DMS 273 (cell line): ENCODE data around the gene AP2S1.
"Not testable (repeated sequence)": the region's sequence is repeated elsewhere in the genome, so short reads cannot be mapped to it uniquely, and the experiment has no call there.

Source experiments
- DNase-seq: peaks from one replicate; lab custom pipeline; 2025; ENCODE audit not compliant: unreplicated experiment; lab: John Stamatoyannopoulos, UW

The AP2S1 gene

DNA sequence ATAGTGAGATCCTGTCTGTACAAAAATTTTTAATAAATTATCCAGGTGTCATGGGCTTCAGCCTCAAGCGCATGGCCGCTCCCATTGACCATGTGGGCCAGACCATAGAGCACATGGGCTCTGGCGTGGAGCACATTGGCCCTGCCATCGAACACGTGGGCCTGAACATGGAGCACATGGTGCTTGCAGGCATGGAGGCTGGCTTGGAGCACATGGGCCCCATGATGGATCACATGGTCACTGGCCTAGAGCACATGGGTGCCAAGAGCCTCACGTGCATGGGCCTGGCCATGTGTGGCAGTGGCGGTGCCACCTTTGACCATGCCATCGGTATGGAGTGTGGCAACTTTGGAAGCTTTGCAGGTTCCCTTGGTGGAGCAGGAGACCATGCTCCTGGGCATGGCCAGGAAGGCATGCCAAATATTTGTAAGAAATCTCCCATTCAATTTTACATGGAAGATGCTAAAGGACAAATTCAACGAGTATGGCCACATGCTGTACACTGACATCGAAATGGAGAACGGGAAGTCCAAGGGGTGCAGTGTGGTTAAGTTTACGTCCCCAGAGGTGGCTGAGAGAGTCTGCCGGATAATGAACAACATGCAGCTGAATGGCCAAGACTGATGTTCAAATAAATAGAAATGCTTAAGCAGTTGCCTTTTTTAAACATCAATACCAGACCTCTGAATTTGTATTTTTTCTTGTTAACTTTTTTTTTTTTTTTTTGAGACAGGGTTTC, 40.9 kb downstream of the AP2S1 start:
- no peak for DNase-seq

DNA sequence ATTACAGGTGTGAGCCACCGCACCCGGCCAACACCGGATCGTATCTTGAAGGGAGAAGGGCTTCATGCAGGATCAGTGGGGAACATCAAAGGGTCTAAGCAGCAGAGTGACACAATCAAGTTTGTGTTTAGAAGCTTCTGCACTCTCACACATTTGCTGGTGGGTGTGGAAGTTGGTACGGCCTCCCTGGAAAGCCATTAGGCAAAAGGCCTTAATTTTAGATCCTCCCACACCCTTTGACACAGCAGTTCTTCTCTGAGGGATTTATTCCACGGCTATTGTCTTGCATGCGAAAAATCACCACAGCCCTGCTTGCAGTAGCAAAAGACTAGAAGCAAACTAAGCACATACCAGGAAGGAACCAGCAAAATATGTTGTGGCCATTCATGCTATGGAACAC, 44.0 kb downstream of the AP2S1 start:
- DNase-seq = no peak

- DNase-seq = not testable (repeated sequence)
These were observed 46.2 kb downstream of the AP2S1 start for GRCh38 chr19:46804432-46804831.

DNA sequence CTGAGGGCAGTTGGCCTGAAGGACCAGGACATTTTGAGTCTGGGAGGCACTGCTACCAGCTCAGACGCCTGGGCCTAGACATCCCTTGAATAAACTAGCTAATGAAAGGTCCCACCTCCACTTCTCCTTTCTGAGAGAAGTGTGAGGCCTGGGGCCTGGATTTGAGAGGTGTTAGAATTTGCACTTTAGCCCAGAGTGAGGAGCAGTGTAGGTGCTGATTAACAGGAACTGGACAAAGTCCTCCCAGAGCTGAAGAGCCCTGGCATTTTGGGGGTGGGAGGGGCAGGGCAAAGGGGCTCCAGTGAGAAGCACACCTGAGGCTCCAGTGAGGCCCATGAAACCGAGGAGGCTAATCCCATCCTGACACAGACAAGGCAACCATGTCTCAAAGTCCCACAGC, 47.1 kb downstream of the AP2S1 start:
- DNase-seq = no peak

GRCh38 chr19:46802152-46802551, 48.5 kb downstream of the AP2S1 start:
- DNase-seq = no peak

DNA sequence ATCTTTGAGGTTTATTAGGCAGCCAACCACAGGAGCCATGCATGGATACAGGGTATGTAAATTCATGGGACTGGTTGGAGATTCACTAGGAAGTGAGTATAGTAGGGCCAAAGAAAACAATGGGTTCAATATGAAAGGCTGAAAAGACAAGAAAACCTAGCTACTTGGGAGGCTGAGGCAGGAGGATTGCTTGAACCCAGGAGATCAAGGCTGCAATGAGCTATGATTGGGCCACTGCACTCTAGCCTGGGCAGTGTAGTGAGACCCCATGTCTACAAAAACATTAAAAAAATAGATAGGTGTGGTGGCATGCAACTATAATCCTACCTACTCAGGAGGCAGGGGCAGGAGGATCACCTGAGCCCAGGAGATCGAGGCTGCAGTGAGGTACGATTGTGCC, 51.9 kb downstream of the AP2S1 start:
- no peak for DNase-seq

- DNase-seq = no peak
These were observed 52.8 kb downstream of the AP2S1 start for GRCh38 chr19:46797881-46798280.

DNA sequence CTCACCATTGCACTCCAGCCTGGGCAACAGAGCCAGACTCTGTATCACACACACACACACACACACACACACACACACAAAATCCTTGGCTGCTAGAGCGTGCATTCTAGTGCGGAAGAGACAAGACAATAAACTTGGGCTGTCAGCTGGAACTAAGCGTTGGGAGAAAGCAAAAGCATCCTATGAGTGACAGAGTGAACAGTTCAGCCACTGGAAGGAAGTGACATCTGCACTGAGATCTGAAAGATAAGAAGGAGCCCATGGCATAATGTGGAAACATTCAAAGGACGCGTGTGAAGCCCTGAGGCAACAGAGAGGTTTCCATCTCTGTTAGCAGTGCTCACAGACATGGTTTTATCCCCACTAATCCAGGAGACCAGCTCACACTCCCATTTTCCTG, 58.7 kb downstream of the AP2S1 start:
- DNase-seq = peak; percentile 68

DNA sequence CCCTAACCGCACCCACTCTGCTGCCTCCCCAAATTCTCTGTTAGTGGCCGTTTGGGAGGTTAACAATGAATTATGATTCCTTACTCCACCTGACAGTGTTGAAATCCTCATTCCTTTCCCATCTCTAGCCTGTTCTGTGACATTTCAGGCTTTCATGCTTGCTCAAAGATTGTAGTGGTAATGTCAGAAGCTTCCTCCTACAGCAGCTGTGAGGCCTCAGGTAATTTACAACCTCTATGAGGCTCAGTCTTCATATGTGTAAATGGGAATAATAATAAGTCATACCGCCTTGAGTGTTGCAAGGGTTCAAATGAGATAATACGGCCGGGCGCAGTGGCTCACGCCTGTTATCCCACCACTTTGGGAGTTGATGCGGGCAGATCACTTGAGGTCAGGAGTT, 61.3 kb downstream of the AP2S1 start:
- no peak for DNase-seq

DNA sequence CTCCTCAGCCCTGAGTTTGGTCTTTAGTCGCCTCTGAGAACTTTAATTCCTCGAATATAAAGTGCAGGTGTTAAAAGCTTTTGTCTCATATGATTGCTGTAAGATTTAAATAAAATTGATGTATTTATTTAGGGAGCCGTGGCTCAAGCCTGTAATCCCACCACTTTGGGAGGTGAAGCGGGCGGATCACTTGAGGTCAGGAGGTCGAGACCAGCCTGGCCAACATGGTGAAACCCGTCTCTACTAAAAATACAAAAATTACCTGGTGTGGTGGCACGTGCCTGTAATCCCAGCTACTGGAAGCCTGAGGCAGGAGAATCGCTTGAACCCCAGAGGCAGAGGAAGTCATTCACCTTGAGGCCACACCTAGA, 61.7 kb downstream of the AP2S1 start:
- no peak for DNase-seq

DNA sequence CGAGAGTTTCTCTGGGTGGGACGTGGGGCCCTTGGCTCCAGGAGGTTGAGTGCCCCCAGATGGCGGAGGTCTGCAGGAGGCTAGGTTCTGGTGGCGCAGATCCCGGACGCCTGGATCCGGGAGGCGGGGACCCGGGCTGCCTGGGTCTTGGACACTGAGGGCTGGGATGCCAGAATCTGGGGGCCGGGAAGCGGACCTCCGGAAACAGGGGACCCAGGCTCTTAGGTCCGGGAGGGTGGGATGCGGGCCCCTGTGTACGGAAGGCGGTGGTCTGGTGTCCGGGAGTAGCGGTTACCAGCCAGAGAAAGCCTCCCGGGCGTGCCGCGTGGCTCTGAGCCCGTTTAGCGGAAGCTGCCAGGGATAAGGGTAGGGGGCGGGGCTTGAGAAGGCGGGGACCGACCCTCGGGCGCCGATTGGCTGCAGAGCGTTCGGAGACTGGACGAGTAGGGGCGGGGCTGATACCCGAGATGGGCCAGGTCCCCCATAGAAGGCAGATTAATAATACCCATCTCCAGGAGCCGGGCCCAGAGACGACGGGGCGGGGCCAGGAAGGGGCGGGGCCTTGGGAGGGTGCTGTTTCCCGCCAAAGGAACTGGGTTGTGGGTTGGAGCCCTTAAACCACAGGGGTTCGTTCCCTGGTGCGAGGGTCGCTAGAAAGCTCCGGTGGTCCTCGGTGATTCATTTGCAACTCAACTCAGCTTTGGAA, 62.2 kb downstream of the AP2S1 start, which contains the start of gene SLC1A5:
TSS of gene SLC1A5 (minus strand) at position 333 of the 706 bp plus-strand sequence. CDS start 629 bp downstream, outside the sequence.
- DNase-seq = peak; percentile 99
